Measurements from ENCODE around the gene C19orf67. TPM values are rescaled to one million over a fixed set of nuclear protein-coding genes. Genes with fewer than 3 reads are reported as not detected.
"Not testable (repeated sequence)": the region's sequence is repeated elsewhere in the genome, so short reads cannot be mapped to it uniquely, and the experiment has no call there.

C19orf67 gene
- total RNA-seq, 4 donors from 2014 or later, result not detected

- Histone ChIP-seq H3K27ac (no peak overlapping the region), H3K4me1 (peaks cover under 1% of the 10 kb centered on the region), H3K36me3 (no peaks in the 10 kb centered on the region), H3K27me3 (no peaks in the 10 kb centered on the region), H3K9me3 (no peaks in the 10 kb centered on the region), H3K4me3 (no peak overlapping the region)
- 69% methylated on average over 2 of the region's 9 CpGs for WGBS
- no peak for DNase-seq (ENCODE audit: low spot score in 2 of 2)
- TF ChIP-seq POLR2A (IDR thresholded peaks at IDR 0.05), result no peak
- TF ChIP-seq POLR2AphosphoS5 (IDR thresholded peaks at IDR 0.05), result no peak
- no peak for TF ChIP-seq CTCF (IDR thresholded peaks at IDR 0.05)
- TF ChIP-seq EP300 (IDR thresholded peaks at IDR 0.05), result no peak
Observed at GRCh38 chr19:14051980-14052379, 33.6 kb downstream of the C19orf67 start.

- DNase-seq (ENCODE audit: low spot score in 2 of 2); H3K4me1 ChIP-seq; H3K27ac ChIP-seq; H3K36me3 ChIP-seq; H3K27me3 ChIP-seq; H3K9me3 ChIP-seq; H3K4me3 ChIP-seq: not testable (repeated sequence)
- WGBS, result 88% methylated on average over 11 of the region's 11 CpGs
Observed at GRCh38 chr19:14050961-14051360, 34.6 kb downstream of the C19orf67 start.

- WGBS, result 98% methylated on average over 3 of the region's 4 CpGs
- Histone ChIP-seq H3K27me3 (no peaks in the 10 kb centered on the region), H3K4me3 (no peak overlapping the region), H3K36me3 (no peaks in the 10 kb centered on the region), H3K4me1 (no peaks in the 10 kb centered on the region), H3K27ac (no peak overlapping the region), H3K9me3 (no peaks in the 10 kb centered on the region)
- TF ChIP-seq EP300 (IDR thresholded peaks at IDR 0.05) (no peak), CTCF (IDR thresholded peaks at IDR 0.05) (no peak), POLR2AphosphoS5 (IDR thresholded peaks at IDR 0.05) (no peak), POLR2A (IDR thresholded peaks at IDR 0.05) (no peak)
- DNase-seq (ENCODE audit: low spot score in 2 of 2), result no peak
Observed at GRCh38 chr19:14050512-14050911, 35.1 kb downstream of the C19orf67 start.

GRCh38 chr19:14048443-14049153 is 37.0 kb downstream of the C19orf67 start:
- no peak for TF ChIP-seq POLR2A (IDR thresholded peaks at IDR 0.05)
- no peak for TF ChIP-seq POLR2AphosphoS5 (IDR thresholded peaks at IDR 0.05)
- peak; percentile 50 to 91 for TF ChIP-seq CTCF (IDR thresholded peaks at IDR 0.05)
- 83% methylated on average over 8 of the region's 8 CpGs for WGBS
- Histone ChIP-seq H3K4me3 (no peak overlapping the region), H3K36me3 (no peaks in the 10 kb centered on the region), H3K9me3 (no peaks in the 10 kb centered on the region), H3K27ac (no peak overlapping the region), H3K27me3 (no peaks in the 10 kb centered on the region), H3K4me1 (no peaks in the 10 kb centered on the region)
- DNase-seq (ENCODE audit: low spot score in 2 of 2), result no peak

- H3K4me1 ChIP-seq; H3K36me3 ChIP-seq; H3K27ac ChIP-seq; H3K4me3 ChIP-seq; H3K9me3 ChIP-seq; H3K27me3 ChIP-seq; DNase-seq (ENCODE audit: low spot score in 2 of 2): not testable (repeated sequence)
- 93% methylated on average over 10 of the region's 10 CpGs for WGBS
Observed at GRCh38 chr19:14047866-14048265, 37.7 kb downstream of the C19orf67 start.

GRCh38 chr19:14042659-14043608 is 42.6 kb downstream of the C19orf67 start:
- H3K36me3 ChIP-seq; H3K4me3 ChIP-seq; H3K27me3 ChIP-seq; DNase-seq (ENCODE audit: low spot score in 2 of 2); H3K9me3 ChIP-seq; H3K4me1 ChIP-seq; H3K27ac ChIP-seq: not testable (repeated sequence)
- 57% methylated on average over 18 of the region's 19 CpGs for WGBS
- peak; percentile 9 to 45 for TF ChIP-seq CTCF (IDR thresholded peaks at IDR 0.05)
